Astrocyte (in vitro differentiated cells and primary cell): ENCODE results near the gene MCAM. TPM values are rescaled to one million over a fixed set of nuclear protein-coding genes. Genes with fewer than 3 reads are reported as not detected.

Source experiments
- DNase-seq: peaks from one replicate; pipeline ENCODE4 v3.0.0-alpha.2; 2010; ENCODE audit warnings: low read depth
- FAIRE-seq: peaks from 2 replicates; lab custom pipeline; 2011; peaks lifted over from hg19 to GRCh38; lab: Jason Lieb, UNC
- H2AFZ ChIP-seq: 2 replicates; pipeline ENCODE4 v1.6.0; 2012; ENCODE audit warnings: low read depth, low read length, inconsistent platforms
- H3K27ac ChIP-seq: 2 replicates; pipeline ENCODE4 v1.5.1; 2011; ENCODE audit warnings: low read depth, low read length, inconsistent platforms
- H3K27me3 ChIP-seq: 2 replicates; pipeline ENCODE4 v1.6.0; 2011; ENCODE audit warnings: low read length, inconsistent platforms; ENCODE audit not compliant: insufficient read depth
- H3K36me3 ChIP-seq: 2 replicates; pipeline ENCODE4 v1.5.1; 2011; ENCODE audit warnings: low read length, inconsistent platforms; ENCODE audit not compliant: insufficient read depth
- H3K4me1 ChIP-seq: 2 replicates; pipeline ENCODE4 v1.5.1; 2011; ENCODE audit warnings: low read length, inconsistent platforms; ENCODE audit not compliant: insufficient read depth
- H3K4me2 ChIP-seq: 2 replicates; pipeline ENCODE4 v1.6.0; 2012; ENCODE audit warnings: low read length, inconsistent platforms
- H3K4me3 ChIP-seq: 2 replicates; pipeline ENCODE4 v1.5.1; 2011; ENCODE audit warnings: low read depth, mild to moderate bottlenecking, low read length, inconsistent platforms; ENCODE audit not compliant: insufficient read depth
- H3K79me2 ChIP-seq: 2 replicates; pipeline ENCODE4 v1.6.0; 2012; ENCODE audit warnings: mild to moderate bottlenecking, low read length, inconsistent platforms; ENCODE audit not compliant: insufficient read depth
- H3K9ac ChIP-seq: 2 replicates; pipeline ENCODE4 v1.6.0; 2012; ENCODE audit warnings: mild to moderate bottlenecking, low read length, inconsistent platforms
- H3K9me3 ChIP-seq: 2 replicates; pipeline ENCODE4 v1.5.1; 2012; ENCODE audit warnings: low read depth, mild to moderate bottlenecking, low read length, inconsistent platforms; ENCODE audit not compliant: insufficient read depth
- H4K20me1 ChIP-seq: 2 replicates; pipeline ENCODE4 v1.6.0; 2012; ENCODE audit warnings: low read length, inconsistent platforms; ENCODE audit not compliant: insufficient read depth
- H3K27ac Mint-ChIP-seq: one replicate; pipeline ENCODE4 v1.8.0; 2021; ENCODE audit warnings: mild to moderate bottlenecking, mixed read lengths; ENCODE audit not compliant: unreplicated experiment
- H3K27me3 Mint-ChIP-seq: one replicate; pipeline ENCODE4 v1.8.0; 2021; ENCODE audit warnings: low read depth, mixed read lengths; ENCODE audit not compliant: unreplicated experiment
- H3K36me3 Mint-ChIP-seq: one replicate; pipeline ENCODE4 v1.8.0; 2021; ENCODE audit warnings: low read depth, mixed read lengths; ENCODE audit not compliant: unreplicated experiment
- H3K4me1 Mint-ChIP-seq: one replicate; pipeline ENCODE4 v1.8.0; 2021; ENCODE audit warnings: low read depth, mixed read lengths; ENCODE audit not compliant: unreplicated experiment
- H3K4me3 Mint-ChIP-seq: one replicate; pipeline ENCODE4 v1.8.0; 2021; ENCODE audit warnings: mild to moderate bottlenecking, moderate library complexity, mixed read lengths; ENCODE audit not compliant: unreplicated experiment
- H3K9me3 Mint-ChIP-seq: one replicate; pipeline ENCODE4 v1.8.0; 2021; ENCODE audit warnings: mild to moderate bottlenecking, mixed read lengths; ENCODE audit not compliant: unreplicated experiment
- EZH2 ChIP-seq: IDR thresholded peaks from 2 replicates; pipeline ENCODE4 v1.6.1; 2012; ENCODE audit warnings: mild to moderate bottlenecking, low read length, inconsistent platforms; ENCODE audit not compliant: insufficient read depth
- total RNA-seq: library from RNA; stranded (reverse); gene quantifications from 2 replicates; pipeline ENCODE4 v1.2.1, GENCODE V29; 2021
- TF ChIP-seq, protein P1 (sequence below): IDR thresholded peaks from 2 replicates; pipeline ENCODE4 v1.5.1; 2011; ENCODE audit warnings: low read depth, mild to moderate bottlenecking, inconsistent platforms, low read length, moderate library complexity; ENCODE audit not compliant: insufficient read depth

Gene MCAM
- total RNA-seq, 1 donor from 2014 or later: 213 TPM

DNA sequence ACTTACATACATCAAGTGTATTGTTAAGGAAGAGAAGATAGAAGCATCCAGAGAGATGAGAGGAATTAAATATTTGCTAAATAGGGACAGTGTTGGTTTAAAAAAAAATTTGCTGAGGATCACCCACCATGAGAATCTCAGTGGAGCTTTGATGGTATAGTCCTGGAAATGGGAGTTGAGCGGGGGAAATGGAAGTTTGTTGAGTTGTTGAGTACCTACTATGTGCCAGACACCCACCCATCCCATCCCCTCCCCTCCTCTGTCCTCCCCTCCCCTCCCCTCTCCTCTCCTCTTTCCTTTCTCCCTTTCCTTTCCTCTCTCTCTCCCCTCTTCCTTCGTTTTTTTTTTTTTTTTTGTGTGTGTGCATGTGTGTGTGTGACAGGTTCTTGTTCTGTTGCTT, 34.3 kb upstream of the MCAM start:
- no peak for DNase-seq

DNA sequence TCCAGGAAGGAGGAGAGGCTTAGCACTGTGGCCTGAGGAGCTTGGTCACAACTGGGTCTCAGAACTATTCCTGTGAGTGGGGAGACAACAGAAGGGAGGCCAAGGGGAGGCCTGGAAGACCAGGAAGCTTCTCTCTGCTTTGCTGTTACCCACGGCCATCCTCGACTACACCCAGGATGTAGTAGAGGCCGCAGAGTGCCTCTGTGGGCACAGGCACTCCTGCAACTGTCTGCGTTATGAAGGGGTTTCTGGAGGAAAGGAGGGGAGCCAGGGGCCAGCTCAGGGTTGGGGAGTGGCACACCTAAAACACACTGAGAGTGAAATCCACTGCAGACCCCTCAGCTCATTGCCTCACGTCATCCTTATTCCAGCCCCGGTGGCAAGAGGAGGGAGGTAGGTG, 33.4 kb upstream of the MCAM start:
- Histone ChIP-seq H3K4me3 (no peak overlapping the region), H3K4me1 (no peaks in the 10 kb centered on the region), H3K9me3 (no peaks in the 10 kb centered on the region), H3K27me3 (peaks cover 20% of the 10 kb centered on the region), H2AFZ (no peak overlapping the region), H3K79me2 (no peaks in the 10 kb centered on the region), H3K4me2 (no peak overlapping the region), H3K36me3 (no peaks in the 10 kb centered on the region), H3K9ac (no peak overlapping the region), H4K20me1 (no peaks in the 10 kb centered on the region), H3K27ac (no peak overlapping the region)
- H3K27me3 Mint-ChIP-seq: peaks cover 54% of the 10 kb centered on the region
- TF ChIP-seq EZH2: no peak
- TF ChIP-seq, protein P1, sequence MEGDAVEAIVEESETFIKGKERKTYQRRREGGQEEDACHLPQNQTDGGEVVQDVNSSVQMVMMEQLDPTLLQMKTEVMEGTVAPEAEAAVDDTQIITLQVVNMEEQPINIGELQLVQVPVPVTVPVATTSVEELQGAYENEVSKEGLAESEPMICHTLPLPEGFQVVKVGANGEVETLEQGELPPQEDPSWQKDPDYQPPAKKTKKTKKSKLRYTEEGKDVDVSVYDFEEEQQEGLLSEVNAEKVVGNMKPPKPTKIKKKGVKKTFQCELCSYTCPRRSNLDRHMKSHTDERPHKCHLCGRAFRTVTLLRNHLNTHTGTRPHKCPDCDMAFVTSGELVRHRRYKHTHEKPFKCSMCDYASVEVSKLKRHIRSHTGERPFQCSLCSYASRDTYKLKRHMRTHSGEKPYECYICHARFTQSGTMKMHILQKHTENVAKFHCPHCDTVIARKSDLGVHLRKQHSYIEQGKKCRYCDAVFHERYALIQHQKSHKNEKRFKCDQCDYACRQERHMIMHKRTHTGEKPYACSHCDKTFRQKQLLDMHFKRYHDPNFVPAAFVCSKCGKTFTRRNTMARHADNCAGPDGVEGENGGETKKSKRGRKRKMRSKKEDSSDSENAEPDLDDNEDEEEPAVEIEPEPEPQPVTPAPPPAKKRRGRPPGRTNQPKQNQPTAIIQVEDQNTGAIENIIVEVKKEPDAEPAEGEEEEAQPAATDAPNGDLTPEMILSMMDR: no peak
- H3K4me1 Mint-ChIP-seq: peaks cover 2% of the 10 kb centered on the region
- no peak overlapping the region for H3K27ac Mint-ChIP-seq
- no peaks in the 10 kb centered on the region for H3K9me3 Mint-ChIP-seq
- H3K36me3 Mint-ChIP-seq: no peaks in the 10 kb centered on the region
- DNase-seq (no peak), FAIRE-seq (no peak)
- no peak overlapping the region for H3K4me3 Mint-ChIP-seq

More for the DNA sequence above, 34.3 kb upstream of the MCAM start:
- Histone ChIP-seq H3K9me3 (no peaks in the 10 kb centered on the region), H3K36me3 (no peaks in the 10 kb centered on the region), H3K4me1 (no peaks in the 10 kb centered on the region), H3K9ac (no peak overlapping the region), H3K4me3 (no peak overlapping the region), H4K20me1 (no peaks in the 10 kb centered on the region), H2AFZ (no peak overlapping the region), H3K79me2 (no peaks in the 10 kb centered on the region), H3K4me2 (no peak overlapping the region), H3K27ac (no peak overlapping the region), H3K27me3 (peaks cover 20% of the 10 kb centered on the region)
- FAIRE-seq: no peak
- Mint-ChIP-seq H3K4me1 (peaks cover 2% of the 10 kb centered on the region), H3K4me3 (no peak overlapping the region), H3K27ac (no peak overlapping the region), H3K27me3 (peaks cover 53% of the 10 kb centered on the region), H3K36me3 (no peaks in the 10 kb centered on the region), H3K9me3 (no peaks in the 10 kb centered on the region)
- TF ChIP-seq EZH2: no peak
- TF ChIP-seq, protein P1: no peak

DNA sequence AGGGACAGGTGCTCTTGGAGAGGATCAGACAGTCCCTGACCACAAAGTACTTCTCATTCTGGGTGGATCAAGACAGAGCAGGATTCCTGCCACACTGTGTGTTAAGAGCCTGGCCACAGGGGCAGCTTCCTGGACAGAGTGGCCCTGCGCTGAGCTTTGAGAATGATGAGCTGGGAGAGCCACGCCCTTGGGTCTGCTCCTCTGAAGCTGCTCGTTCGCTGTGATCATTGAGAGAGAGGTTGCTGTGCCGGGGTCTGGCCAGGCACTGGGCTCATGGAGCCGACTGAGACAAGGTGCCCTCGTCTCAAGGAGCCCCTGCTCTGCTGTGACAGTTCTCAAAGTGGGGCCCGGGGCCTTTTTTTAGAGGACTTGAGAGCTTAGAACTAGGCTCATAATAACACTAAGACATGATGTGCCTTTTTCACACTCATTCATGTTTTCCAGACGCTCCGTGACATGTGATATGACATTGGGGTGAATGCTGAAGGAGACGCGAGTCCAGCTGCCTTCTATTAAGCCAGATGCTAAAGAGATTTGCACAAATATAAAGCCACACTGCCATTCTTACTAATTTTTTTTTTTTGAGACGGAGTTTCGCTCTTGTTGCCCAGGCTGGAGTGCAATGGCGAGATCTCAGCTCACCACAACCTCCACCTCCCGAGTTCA, 31.1 kb upstream of the MCAM start:
- peaks cover 20% of the 10 kb centered on the region for H3K27me3 ChIP-seq
- no peaks in the 10 kb centered on the region for H3K9me3 ChIP-seq
- H3K36me3 Mint-ChIP-seq: no peaks in the 10 kb centered on the region
- no peaks in the 10 kb centered on the region for H3K9me3 Mint-ChIP-seq
- no peak overlapping the region for H2AFZ ChIP-seq
- no peak overlapping the region for H3K4me3 Mint-ChIP-seq
- DNase-seq (no peak), FAIRE-seq (no peak)
- no peaks in the 10 kb centered on the region for H4K20me1 ChIP-seq
- no peak overlapping the region for H3K4me2 ChIP-seq
- H3K27ac Mint-ChIP-seq: no peak overlapping the region
- no peak overlapping the region for H3K27ac ChIP-seq
- no peak overlapping the region for H3K4me3 ChIP-seq
- peaks cover 2% of the 10 kb centered on the region for H3K4me1 Mint-ChIP-seq
- peaks cover 70% of the 10 kb centered on the region for H3K27me3 Mint-ChIP-seq
- no peak overlapping the region for H3K9ac ChIP-seq
- no peak for TF ChIP-seq EZH2
- TF ChIP-seq, protein P1: no peak
- no peaks in the 10 kb centered on the region for H3K79me2 ChIP-seq
- H3K36me3 ChIP-seq: no peaks in the 10 kb centered on the region
- no peaks in the 10 kb centered on the region for H3K4me1 ChIP-seq
